GM04504 (cell line): ENCODE results near the gene NFKBIA.
A peak's percentile ranks its signal among the peaks of the same experiment; 100 is the strongest.
"Not testable (repeated sequence)": the region's sequence is repeated elsewhere in the genome, so short reads cannot be mapped to it uniquely, and the experiment has no call there.

Experiments
- DNase-seq: peaks from one replicate; pipeline ENCODE4 v3.0.0-alpha.2; 2012; ENCODE audit warnings: low read depth

The NFKBIA gene

DNA sequence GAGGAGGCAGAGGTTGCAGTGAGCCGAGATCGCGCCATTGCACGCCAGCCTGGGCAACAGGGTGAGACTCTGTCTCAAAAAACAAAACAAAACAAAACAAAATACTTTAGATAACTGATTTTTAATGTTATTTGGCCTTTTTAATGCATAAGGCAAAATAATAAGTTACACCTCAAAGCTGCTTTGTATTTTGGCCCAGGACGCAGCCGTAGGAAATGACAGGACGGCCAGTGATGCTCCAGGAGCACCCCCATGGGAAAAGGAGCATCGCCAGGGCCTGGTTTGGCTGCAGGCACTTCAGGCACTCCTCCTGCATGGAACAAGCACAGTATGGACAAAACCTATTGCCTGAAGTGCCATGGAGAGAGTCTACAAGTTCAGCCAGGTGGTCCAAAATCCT, 3.5 kb upstream of the NFKBIA start:
- no peak for DNase-seq

DNA sequence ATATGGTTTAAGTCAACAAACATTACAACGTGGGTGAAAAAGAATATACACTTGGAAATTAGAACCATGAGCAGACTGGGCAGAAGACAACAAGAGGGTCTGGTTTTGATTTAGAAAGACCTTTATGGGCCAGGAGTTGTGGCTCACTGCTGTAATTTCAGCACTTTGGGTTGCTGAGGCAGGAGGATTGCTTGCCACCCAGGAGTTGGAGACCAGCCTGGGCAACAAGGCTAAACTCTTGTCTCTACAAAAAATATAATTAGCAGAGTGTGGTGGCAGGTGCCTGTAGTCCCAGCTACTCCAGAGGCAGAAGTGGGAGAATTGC, 2.7 kb upstream of the NFKBIA start:
- no peak for DNase-seq

DNA sequence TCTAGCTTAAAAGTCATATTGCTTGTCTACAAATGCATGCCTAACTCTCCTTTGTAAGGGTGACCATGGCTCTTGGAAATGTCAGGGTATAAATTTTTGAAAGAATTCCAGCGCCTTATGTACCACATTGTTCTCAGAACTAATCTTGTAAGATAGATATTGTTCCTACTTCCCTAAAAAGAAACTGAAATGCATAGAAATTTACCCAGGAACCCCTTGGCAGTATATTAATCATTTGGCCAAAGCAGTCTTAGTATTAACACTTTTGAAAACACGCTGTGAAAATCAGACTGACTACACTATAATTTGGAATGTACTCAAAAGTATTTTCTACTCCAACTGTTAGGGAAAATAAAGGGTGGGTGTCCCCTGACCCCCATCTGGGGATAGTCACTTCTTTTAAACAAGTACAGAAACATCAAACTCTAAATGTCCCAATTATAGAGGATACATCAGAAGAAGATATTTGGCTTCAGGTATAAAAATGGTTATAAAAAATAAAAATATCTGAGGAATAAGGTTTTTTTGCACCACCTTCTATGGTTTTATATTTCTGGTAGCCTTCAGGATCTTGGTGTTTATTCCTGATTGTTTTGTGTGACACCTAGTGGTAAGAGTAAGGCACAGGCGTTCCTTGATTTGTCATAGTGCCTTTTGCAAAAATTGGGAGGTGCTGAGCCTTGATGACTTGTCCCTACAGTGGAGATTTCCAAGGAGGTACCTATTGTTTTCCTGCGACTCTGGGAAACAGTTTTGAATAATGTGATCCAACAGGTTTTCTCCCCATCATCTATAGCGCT, 2.2 kb upstream of the NFKBIA start:
- DNase-seq, result peak; percentile 48

DNA sequence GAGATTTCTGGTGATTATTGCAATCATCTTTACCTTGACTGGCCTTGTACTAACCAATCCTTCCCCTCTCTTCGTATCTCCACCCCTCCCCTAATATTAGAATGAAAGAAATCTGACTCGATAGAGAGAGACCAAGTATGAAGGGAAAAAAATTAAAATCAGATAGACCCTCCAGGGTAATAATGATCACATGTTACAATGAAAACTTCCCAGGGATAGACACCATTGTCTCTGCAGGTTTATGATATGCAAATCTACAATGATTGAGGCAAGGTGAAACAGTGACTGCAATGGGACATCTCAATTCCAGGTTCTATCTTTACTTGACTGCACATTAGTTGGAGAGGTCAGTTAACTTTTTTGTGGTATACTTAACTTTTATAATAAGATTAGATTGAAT, 1.5 kb upstream of the NFKBIA start:
- no peak for DNase-seq

DNA sequence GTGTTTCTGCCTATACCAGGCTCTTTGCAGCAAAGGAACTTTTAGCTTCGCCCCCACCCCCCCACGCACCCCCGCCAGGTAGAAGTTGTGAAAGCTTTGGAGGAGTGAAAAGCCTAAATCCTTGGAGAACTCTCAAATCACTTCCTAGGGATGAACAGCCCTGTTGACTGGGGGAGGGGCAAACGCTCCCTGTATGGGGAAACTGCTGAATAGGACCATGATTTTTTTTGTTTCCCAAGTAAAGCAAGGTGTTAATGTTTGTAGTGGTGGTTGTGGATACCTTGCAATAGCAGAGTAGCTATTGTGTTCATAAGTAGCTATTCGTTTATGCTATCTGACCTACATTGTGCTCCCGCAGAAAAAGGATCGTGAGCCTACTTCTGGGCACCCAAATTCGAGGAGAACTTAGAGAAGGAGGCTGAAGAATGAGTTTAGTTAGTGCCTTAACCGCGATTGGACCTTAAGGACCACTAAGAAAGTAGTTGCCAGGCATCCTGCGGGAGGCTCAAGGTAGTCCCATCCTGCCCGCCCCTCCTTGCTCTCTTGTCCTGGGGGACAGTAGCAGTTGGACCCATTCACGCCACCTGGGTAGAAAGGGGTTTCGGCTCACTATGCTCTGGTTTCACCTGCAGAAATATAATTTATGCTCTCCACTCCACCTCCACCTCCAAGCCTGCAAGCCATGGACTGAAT, 901 bp upstream of the NFKBIA start:
- no peak for DNase-seq

DNA sequence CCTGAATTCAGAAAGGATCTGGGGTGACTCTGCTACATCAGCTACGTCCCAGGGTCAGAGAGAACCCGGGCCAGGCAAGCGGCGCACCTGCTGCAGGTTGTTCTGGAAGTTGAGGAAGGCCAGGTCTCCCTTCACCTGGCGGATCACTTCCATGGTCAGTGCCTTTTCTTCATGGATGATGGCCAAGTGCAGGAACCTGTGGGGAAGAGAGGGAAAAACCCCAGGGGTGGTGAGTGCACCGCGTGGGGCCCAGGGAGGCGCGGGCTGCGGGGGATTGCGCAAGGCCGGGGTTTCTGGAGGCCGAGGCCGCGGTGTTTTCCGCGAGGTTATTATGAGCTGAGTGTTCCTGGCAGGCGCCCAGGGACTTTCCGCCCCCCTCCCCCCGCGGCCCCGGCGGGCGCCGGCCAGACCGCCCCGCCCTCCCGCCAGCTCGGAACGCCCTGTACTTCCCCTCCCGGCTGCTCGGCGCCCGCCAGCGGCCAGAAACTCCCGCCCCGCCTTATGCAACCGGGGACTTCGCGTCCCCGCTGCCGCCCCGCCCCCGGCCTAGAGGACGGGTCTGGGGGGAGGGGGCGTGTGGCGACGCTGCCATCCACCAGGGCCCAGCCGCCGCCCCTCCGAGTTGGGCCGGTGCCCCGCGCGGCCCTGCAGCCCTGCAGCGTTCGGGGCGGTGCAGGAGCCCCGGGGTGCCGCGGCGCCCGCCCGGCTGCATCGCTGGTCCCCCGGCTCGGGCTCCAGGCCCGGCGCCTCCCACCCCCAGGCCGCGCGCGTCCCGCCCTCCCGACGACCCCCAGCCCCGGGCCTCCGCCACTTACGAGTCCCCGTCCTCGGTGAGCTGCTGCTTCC, 723 bp downstream of the NFKBIA start:
- DNase-seq, result peak; percentile 84

DNA sequence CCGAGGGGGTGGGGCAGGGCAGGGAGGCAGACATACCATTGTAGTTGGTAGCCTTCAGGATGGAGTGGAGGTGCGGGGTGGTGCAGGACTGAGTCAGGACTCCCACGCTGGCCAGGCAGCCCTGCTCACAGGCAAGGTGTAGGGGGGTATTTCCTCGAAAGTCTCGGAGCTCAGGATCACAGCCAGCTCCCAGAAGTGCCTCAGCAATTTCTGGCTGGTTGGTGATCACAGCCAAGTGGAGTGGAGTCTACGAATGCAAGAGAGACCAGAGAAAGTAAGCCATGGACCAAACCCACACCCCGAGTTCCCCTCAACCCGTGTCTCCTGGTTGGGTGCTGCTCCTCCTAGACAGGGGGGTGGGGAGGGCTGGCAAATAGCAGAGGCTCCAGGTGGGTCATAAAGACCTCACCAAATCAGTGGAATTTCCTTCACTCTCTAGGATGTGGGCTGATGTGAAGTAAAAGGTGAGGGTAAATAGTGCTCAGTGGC, 1.4 kb downstream of the NFKBIA start:
- DNase-seq, result no peak

DNA sequence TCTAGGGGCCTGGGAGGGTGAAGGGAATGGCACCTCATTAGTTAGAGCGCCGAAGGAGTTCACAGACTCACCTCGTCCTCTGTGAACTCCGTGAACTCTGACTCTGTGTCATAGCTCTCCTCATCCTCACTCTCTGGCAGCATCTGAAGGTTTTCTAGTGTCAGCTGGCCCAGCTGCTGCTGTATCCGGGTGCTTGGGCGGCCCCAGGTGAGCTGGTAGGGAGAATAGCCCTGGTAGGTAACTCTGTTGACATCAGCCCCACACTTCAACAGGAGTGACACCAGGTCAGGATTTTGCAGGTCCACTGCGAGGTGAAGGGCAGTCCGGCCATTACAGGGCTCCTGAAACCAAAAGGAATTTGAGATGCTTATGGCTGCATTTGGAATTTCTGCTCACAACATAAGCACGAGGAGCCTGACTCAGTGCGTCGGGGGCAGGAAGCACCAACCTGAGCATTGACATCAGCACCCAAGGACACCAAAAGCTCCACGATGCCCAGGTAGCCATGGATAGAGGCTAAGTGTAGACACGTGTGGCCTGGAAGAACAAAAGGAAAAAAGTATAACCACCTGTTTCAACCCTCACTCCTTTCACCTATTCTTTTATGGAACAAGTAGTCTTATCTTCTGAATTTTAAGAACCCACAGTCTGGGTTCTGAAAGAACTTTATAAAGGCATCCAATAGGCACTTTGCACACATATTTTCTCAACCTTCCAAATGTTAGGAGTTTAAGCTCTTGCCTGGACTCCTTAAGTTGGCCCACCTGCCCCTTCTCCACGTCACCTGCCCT, 2.0 kb downstream of the NFKBIA start:
- no peak for DNase-seq

DNA sequence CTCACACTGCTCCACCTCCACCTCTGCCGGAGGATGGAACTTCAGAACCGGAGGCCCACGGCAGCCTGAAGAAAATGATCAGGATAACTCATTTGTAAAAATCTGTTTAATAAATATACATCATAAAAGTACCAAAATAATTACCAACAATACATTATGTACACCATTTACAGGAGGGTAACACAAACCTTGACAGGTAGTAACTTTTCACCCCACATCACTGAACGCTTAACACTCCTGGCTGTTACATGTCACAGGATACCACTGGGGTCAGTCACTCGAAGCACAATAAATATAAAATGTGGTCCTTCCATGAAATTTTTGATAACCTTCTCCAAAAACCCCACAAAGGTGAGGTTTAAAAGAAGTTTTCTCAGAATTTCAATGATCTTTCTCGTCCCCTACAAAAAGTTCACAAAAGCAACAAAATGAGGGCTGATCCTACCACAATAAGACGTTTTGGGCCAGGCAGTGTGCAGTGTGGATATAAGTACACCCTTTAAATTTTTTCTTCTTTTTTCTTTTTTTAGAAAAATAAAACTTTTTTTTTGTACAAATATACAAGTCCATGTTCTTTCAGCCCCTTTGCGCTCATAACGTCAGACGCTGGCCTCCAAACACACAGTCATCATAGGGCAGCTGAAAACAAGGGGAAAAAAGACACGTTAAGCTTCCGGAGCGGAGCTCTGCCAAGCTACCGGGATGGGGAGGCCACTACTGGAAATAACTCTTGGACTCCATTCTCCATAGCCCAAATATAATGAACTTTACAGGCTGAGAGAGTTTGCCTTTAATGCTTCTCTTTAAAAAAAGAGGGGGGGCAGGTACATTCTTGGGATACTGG, 2.9 kb downstream of the NFKBIA start:
- no peak for DNase-seq

DNA sequence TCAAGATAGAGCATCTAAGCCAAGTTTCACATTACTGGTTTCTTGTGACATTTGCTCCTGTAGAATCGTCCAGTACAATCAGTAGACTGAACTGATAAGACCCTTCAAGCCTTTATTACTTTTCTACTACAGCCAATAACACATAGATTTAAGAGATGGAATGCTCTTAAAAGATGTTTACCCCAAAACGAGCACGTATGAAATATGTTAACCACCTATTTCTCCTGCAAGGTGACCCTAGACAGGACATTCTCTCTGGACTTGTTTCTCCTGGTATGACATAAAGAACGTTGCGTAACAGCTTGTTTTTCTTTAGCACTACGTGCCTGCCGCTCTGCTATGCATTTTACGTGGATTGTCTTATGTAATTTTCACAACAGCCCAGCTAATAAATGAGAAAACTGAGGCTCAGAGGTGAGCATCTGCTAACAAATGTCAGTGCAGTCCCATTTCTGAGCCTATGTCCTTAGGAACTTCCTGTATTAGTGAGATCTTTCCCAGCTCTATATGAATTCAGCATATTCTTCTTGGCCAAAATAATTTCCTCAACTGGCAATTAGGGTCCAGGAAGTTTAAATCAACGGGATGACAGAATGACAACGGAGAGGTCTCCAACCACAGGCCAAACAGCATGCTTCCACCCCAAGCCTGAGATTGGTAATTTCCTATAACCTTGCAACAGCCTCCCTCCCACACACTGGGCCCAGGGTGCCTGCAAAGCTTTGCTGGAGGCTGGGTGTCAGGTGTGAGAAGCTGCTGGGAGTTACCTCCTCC, 3.7 kb downstream of the NFKBIA start:
- DNase-seq, result no peak

DNA sequence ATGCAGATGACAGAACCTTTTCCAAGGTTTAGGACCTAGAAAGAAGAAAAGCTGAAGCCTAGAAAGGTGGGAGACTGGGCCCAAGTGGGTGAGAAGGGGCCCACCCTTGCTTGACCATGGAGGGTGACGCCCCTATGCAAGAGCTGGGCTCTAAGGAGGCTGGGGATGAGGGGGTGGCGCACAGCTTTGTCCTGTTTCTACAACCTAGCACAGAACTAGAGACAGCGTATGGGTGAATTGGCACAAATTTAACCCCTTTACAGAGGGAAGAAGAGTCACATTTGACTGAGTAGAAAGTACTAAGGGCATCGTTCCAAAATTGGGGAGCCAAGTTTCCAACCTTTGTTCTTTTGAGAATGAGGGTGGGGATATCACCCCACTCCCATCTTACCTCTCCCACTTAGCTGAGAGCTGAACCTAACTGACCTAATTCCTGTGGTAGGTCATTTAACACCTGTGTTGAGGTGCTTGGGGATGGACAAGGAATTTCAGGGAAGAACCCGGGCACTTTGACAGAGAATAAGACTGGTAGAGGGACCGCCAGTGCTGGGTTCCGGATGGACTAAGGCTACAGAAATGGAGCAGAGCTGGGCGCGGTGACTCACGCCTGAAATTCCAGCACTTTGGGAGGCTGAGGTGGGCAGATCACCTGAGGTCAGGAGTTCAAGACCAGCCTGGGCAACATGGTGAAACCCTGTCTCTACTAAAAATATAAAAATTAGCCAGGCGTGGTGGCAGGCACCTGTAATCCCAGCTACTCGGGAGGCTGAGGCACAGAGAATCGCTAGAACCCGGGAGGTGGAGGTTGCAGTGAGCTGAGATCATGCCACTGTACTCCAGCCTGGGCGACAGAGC, 5.2 kb downstream of the NFKBIA start:
- DNase-seq, result no peak

DNA sequence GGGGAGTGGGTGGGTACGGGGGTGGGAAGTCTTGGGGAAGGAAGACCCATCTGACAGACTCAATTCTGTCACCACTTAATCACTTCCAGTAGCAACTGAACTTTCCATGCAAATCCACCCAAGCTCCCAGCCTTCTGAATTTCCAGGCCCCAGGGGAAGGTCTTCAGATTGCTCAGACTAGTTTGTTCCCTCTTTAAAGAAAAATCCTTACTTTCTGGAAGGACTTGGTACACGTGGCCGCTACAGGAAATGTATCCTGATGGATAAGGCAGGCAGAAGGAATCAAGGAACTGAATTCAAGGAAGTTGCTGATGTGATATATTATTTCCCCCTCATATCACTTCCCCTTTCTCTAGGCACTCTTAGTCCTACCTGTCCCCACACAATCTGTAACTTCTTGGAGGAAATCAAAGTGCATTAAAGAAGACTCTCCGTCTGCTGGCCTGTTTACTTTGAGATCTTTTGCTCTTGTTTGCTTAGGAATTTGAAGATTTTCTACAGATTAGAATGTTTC, 6.4 kb downstream of the NFKBIA start:
- no peak for DNase-seq

DNA sequence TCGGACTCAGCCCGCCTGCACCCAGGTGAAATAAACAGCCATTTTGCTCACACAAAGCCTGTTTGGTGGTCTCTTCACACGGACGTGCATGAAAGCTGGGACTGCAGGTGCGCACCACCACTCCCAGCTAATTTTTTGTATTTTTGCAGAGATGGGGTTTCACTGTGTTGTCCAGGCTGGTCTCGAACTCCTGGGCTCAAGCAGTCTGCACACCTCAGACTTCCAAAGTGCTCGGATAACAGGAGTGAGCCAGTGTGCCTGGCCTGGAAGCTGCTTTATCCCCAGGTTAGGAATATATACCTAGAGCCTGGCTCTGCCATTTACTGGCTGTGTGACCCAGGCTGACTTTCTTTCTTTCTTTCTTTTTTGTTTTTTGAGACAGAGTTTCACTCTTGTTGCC, 7.9 kb downstream of the NFKBIA start:
- not testable (repeated sequence) for DNase-seq

DNA sequence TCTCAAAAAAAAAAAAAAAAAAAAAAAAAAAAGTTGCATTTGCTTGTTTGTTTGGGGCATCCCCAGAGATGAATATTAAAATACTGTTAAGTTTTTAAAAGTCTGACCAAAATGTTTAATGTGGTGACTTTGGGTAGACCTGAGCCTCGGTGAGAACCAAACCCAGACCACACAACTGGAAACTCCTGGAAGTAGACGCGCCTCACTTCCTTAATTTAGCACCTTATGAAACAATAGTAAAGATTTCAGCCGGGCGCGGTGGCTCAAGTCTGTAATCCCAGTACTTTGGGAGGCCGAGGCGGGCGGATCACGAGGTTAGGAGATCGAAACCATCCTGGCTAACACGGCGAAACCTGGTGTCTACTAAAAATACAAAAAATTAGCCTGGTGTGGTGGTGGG, 9.3 kb downstream of the NFKBIA start:
- DNase-seq, result no peak

DNA sequence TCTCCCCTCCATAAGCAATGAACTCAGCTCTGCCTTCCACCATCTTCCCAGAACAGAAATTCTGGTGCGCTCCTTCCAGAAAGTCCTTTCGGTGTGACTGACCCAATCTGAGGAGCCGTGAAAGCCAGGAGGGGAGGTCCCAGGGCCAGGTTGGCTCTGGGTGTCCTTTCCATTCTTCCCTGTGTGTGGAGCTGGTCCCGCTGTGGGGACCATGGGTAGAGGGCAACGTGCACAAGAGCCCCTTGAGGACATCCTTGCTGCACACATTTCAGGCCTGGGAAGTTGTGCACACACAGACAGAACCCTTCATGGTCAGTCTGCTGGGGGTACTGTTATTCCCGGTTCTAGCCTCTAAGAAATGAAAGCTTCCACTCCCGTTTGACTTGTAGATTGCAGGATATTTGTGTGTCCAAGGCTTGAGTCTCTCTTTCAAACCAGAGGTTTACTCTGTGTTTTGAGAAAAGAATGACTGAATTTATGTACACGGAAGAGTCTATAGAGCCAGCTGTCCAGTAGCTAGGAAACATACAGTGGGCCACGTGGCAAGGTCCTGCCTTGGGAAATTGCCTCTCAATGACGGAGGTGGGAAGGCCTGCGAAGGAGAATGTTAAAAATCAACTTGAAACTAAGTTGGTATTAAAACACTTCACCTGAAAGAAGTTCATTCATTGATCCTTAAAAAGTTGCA, 10.1 kb downstream of the NFKBIA start:
- DNase-seq, result no peak

DNA sequence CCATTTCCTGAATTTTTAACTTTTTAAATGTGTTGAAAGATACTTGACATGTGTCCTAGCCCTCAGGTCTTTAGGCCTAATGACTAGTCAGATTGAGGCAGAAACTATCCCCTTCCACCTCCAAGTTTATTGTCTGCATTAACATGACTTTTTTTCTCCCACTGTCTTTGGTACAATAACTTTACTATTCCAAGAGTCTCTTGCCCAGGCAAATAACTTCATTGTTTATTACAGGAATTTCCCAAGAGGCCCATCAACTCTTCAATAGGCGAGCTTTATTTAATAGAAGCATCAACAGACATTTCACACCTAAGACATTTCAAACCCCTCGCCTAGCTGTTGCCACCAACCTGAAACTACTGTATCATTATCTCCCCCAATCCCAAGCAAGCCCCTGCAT, 10.7 kb downstream of the NFKBIA start:
- DNase-seq, result no peak

DNA sequence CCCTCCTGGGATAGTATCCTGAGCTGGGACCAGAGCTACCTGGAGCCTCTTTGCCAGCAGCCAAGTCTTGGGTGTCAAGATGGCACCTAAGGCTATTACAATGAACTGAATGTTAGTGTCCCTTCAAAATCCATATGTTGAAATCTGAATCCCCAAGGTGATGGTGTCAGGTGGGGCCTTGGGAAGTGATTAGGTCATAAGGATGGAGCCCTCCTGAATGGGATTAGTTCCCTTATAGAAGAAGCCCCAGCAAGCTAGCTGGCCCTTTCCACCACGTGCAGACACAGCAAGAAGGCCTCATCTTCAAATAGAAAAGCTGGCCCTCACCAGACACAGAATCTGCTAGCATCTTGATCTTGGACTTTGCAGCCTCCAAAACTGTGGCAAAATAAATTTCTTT, 12.4 kb downstream of the NFKBIA start:
- no peak for DNase-seq

DNA sequence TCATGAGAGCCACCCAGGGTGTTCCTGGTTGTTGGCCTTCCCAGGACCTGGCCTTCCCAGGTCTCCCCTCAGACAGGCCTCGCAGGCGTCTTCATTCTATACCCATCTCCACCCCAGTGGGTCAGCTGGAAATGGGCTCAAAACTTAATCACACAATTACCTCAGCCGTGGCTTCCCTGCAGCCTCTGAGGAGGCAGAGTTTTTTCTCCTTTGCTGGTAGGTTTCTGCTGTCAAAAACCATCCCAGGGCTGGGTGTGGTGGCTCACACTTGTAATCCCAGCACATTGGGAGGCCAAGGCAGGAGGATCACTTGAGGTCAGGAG, 13.2 kb downstream of the NFKBIA start:
- DNase-seq, result no peak
